ENCODE measurements around the gene SYCP2L. TPM values are rescaled to one million over a fixed set of nuclear protein-coding genes. Genes with fewer than 3 reads are reported as not detected.

The SYCP2L gene
- total RNA-seq, 1 donor from 2014 or later, result 11.8 TPM

- no peak for DNase-seq (ENCODE audit: low spot score, unreplicated experiment)
- H3K9me3 Mint-ChIP-seq (ENCODE audit: low read depth), result peaks cover 3% of the 10 kb centered on the region
- no peak overlapping the region for H3K27ac Mint-ChIP-seq
- no peaks in the 10 kb centered on the region for H3K27me3 Mint-ChIP-seq
- H3K4me1 Mint-ChIP-seq (ENCODE audit: low read depth), result no peaks in the 10 kb centered on the region
- H3K36me3 Mint-ChIP-seq (ENCODE audit: insufficient read depth), result peaks cover 8% of the 10 kb centered on the region
- H3K4me3 Mint-ChIP-seq (ENCODE audit: low read depth), result no peak overlapping the region
- TF ChIP-seq, protein P1, sequence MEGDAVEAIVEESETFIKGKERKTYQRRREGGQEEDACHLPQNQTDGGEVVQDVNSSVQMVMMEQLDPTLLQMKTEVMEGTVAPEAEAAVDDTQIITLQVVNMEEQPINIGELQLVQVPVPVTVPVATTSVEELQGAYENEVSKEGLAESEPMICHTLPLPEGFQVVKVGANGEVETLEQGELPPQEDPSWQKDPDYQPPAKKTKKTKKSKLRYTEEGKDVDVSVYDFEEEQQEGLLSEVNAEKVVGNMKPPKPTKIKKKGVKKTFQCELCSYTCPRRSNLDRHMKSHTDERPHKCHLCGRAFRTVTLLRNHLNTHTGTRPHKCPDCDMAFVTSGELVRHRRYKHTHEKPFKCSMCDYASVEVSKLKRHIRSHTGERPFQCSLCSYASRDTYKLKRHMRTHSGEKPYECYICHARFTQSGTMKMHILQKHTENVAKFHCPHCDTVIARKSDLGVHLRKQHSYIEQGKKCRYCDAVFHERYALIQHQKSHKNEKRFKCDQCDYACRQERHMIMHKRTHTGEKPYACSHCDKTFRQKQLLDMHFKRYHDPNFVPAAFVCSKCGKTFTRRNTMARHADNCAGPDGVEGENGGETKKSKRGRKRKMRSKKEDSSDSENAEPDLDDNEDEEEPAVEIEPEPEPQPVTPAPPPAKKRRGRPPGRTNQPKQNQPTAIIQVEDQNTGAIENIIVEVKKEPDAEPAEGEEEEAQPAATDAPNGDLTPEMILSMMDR (IDR thresholded peaks at IDR 0.05; ENCODE audit: unreplicated experiment), result no peak
These were observed 61.1 kb downstream of the SYCP2L start for GRCh38 chr6:10947966-10948365.

- peaks cover 8% of the 10 kb centered on the region for H3K36me3 Mint-ChIP-seq (ENCODE audit: insufficient read depth)
- DNase-seq (ENCODE audit: low spot score, unreplicated experiment), result no peak
- TF ChIP-seq, protein P1 (IDR thresholded peaks at IDR 0.05; ENCODE audit: unreplicated experiment), result no peak
- H3K27me3 Mint-ChIP-seq, result no peaks in the 10 kb centered on the region
- H3K4me3 Mint-ChIP-seq (ENCODE audit: low read depth), result no peak overlapping the region
- no peaks in the 10 kb centered on the region for H3K4me1 Mint-ChIP-seq (ENCODE audit: low read depth)
- no peak overlapping the region for H3K27ac Mint-ChIP-seq
- H3K9me3 Mint-ChIP-seq (ENCODE audit: low read depth), result peaks cover 3% of the 10 kb centered on the region
These were observed 63.0 kb downstream of the SYCP2L start for GRCh38 chr6:10949579-10950490.

DNA sequence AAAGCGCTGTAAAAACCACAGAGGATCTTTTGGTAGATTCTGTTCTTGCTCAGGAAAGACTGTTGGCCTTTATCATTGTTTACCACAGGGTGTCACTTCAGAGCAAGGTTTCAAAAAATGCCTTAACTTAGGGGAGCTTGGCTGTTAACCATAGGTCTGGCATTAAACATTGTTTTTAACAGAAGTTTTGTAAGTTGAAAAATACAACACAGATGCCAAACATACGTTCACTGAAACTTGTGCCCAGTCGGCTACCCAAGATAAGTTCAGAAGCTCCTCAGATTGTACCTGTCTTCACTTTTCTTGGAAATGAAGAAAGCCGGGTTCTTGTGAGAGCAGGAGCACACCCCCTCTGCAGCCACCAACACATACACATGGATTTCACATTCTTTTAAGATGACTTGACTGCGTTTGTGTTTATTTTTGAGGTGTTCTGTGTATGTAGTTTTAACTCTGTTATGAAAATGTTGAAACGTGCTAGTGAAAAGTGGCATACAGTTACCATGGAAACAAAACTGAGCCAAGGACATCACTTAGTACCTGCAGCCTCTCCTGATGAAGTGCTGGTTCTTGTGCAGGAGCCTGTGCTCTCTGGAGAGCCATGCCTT, 64.9 kb downstream of the SYCP2L start:
- Mint-ChIP-seq H3K27me3 (no peaks in the 10 kb centered on the region), H3K4me1 (ENCODE audit: low read depth) (no peaks in the 10 kb centered on the region), H3K9me3 (ENCODE audit: low read depth) (no peaks in the 10 kb centered on the region), H3K27ac (no peak overlapping the region), H3K36me3 (ENCODE audit: insufficient read depth) (peaks cover 5% of the 10 kb centered on the region), H3K4me3 (ENCODE audit: low read depth) (no peak overlapping the region)
- TF ChIP-seq, protein P1 (IDR thresholded peaks at IDR 0.05; ENCODE audit: unreplicated experiment), result peak; percentile 61
- no peak for DNase-seq (ENCODE audit: low spot score, unreplicated experiment)

DNA sequence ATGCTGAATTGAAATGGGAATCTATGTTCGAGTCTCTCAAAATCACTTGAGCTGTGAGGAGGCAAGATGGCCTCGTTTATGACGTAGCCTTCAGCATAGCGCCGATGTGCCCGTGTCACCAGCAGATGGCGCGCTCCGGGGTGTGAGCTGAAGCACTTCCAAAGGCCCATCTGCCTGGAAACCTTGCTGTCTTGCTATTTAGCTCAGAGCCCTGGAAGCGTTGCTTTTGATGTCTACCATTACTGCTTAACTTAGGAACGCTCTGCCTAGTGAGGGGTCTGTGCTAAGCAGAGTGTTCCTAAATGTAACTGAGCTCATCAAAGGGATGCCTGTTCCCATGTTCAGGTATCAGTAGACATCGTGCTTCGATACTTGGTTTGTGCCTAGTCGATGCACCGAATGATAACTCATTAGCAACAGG, 67.7 kb downstream of the SYCP2L start:
- H3K4me3 Mint-ChIP-seq (ENCODE audit: low read depth), result no peak overlapping the region
- peak overlapping the region; percentile 1 for H3K27ac Mint-ChIP-seq
- DNase-seq (ENCODE audit: low spot score, unreplicated experiment), result peak; percentile 75
- peaks cover 4% of the 10 kb centered on the region for H3K36me3 Mint-ChIP-seq (ENCODE audit: insufficient read depth)
- H3K9me3 Mint-ChIP-seq (ENCODE audit: low read depth), result no peaks in the 10 kb centered on the region
- peaks cover 3% of the 10 kb centered on the region for H3K27me3 Mint-ChIP-seq
- no peaks in the 10 kb centered on the region for H3K4me1 Mint-ChIP-seq (ENCODE audit: low read depth)
- TF ChIP-seq, protein P1 (IDR thresholded peaks at IDR 0.05; ENCODE audit: unreplicated experiment), result peak; percentile 92

DNA sequence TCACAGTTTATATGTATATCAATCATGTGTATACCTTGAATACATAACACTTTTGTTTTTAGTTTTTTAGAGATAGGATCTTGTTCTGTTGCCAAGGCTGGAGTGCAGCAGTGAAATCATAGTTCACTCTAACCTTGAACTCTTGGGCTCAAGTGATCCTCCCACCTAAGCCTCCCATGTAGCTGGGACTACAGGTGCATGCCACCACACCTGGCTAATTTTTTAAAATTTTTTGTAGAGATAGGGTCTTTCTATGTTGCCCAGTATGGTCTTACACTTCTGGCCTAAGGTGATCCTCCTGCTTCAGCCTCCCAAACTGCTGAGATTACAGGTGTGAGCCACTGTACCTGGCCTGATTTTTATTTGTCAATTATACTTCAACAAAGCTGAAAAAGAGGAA, 69.9 kb downstream of the SYCP2L start:
- TF ChIP-seq, protein P1 (IDR thresholded peaks at IDR 0.05; ENCODE audit: unreplicated experiment), result no peak
- DNase-seq (ENCODE audit: low spot score, unreplicated experiment), result no peak
- H3K4me1 Mint-ChIP-seq (ENCODE audit: low read depth), result no peaks in the 10 kb centered on the region
- H3K4me3 Mint-ChIP-seq (ENCODE audit: low read depth), result no peak overlapping the region
- peaks cover 4% of the 10 kb centered on the region for H3K36me3 Mint-ChIP-seq (ENCODE audit: insufficient read depth)
- no peak overlapping the region for H3K27ac Mint-ChIP-seq
- no peaks in the 10 kb centered on the region for H3K9me3 Mint-ChIP-seq (ENCODE audit: low read depth)
- H3K27me3 Mint-ChIP-seq, result peaks cover 3% of the 10 kb centered on the region

Data from progenitor cell of endocrine pancreas (in vitro differentiated cells).